ENCODE measurements around the gene SS18L1.

The SS18L1 gene

GRCh38 chr20:62224113-62224855 lies 80.7 kb downstream of the SS18L1 start:
- no peak for ATAC-seq
- TF ChIP-seq TCF4 (CRISPR knock-in tag; IDR thresholded peaks at IDR 0.05; ENCODE audit: borderline replicate concordance) (no peak), TSHZ2 (CRISPR knock-in tag; IDR thresholded peaks at IDR 0.05) (no peak), PATZ1 (CRISPR knock-in tag; IDR thresholded peaks at IDR 0.05; ENCODE audit: borderline replicate concordance) (no peak), ZNF8 (CRISPR knock-in tag; IDR thresholded peaks at IDR 0.05) (no peak), ZNF70 (CRISPR knock-in tag; IDR thresholded peaks at IDR 0.05) (no peak), RARB (CRISPR knock-in tag; IDR thresholded peaks at IDR 0.05) (no peak), TOX (CRISPR knock-in tag; IDR thresholded peaks at IDR 0.05; ENCODE audit: borderline replicate concordance) (no peak), GLIS3 (CRISPR knock-in tag; IDR thresholded peaks at IDR 0.05) (no peak), ZC3H10 (CRISPR knock-in tag; IDR thresholded peaks at IDR 0.05) (no peak), PPARA (CRISPR knock-in tag; IDR thresholded peaks at IDR 0.05; ENCODE audit: borderline replicate concordance) (no peak), ESRRG (CRISPR knock-in tag; IDR thresholded peaks at IDR 0.05) (no peak), OSR1 (CRISPR knock-in tag; IDR thresholded peaks at IDR 0.05) (no peak), POU6F1 (CRISPR knock-in tag; IDR thresholded peaks at IDR 0.05; ENCODE audit: borderline replicate concordance, low read depth) (no peak), BACH2 (CRISPR knock-in tag; IDR thresholded peaks at IDR 0.05; ENCODE audit: borderline replicate concordance) (no peak), CSDC2 (CRISPR knock-in tag; IDR thresholded peaks at IDR 0.05) (no peak), SNAI2 (CRISPR knock-in tag; IDR thresholded peaks at IDR 0.05) (no peak), ZFP30 (CRISPR knock-in tag; IDR thresholded peaks at IDR 0.05) (no peak)

GRCh38 chr20:62225026-62225425 lies 81.5 kb downstream of the SS18L1 start:
- no peak for ATAC-seq
- TF ChIP-seq ZC3H10 (CRISPR knock-in tag; IDR thresholded peaks at IDR 0.05), result no peak
- no peak for TF ChIP-seq ZNF70 (CRISPR knock-in tag; IDR thresholded peaks at IDR 0.05)
- no peak for TF ChIP-seq CSRNP3 (CRISPR knock-in tag; IDR thresholded peaks at IDR 0.05)
- TF ChIP-seq ESRRG (CRISPR knock-in tag; IDR thresholded peaks at IDR 0.05), result no peak
- no peak for TF ChIP-seq ZFP30 (CRISPR knock-in tag; IDR thresholded peaks at IDR 0.05)
- TF ChIP-seq POU6F1 (CRISPR knock-in tag; IDR thresholded peaks at IDR 0.05; ENCODE audit: borderline replicate concordance, low read depth), result no peak
- TF ChIP-seq CSDC2 (CRISPR knock-in tag; IDR thresholded peaks at IDR 0.05), result no peak
- no peak for TF ChIP-seq TSHZ2 (CRISPR knock-in tag; IDR thresholded peaks at IDR 0.05)
- TF ChIP-seq OSR1 (CRISPR knock-in tag; IDR thresholded peaks at IDR 0.05), result no peak

All from SK-N-SH treated with all-trans-retinoic acid at 6 μM for 48 hours (cell line).